HG03103 (cell line): Measurements from ENCODE around the gene SP1.
A peak's percentile ranks its signal among the peaks of the same experiment; 100 is the strongest.
"Not testable (repeated sequence)": the region's sequence is repeated elsewhere in the genome, so short reads cannot be mapped to it uniquely, and the experiment has no call there.

ENCODE experiments used
- ATAC-seq: cut with Tn5 transposase; IDR thresholded peaks from one replicate; pipeline ENCODE4 v1.9.1; 2021; ENCODE audit warnings: low read depth; ENCODE audit not compliant: unreplicated experiment

The SP1 gene

DNA sequence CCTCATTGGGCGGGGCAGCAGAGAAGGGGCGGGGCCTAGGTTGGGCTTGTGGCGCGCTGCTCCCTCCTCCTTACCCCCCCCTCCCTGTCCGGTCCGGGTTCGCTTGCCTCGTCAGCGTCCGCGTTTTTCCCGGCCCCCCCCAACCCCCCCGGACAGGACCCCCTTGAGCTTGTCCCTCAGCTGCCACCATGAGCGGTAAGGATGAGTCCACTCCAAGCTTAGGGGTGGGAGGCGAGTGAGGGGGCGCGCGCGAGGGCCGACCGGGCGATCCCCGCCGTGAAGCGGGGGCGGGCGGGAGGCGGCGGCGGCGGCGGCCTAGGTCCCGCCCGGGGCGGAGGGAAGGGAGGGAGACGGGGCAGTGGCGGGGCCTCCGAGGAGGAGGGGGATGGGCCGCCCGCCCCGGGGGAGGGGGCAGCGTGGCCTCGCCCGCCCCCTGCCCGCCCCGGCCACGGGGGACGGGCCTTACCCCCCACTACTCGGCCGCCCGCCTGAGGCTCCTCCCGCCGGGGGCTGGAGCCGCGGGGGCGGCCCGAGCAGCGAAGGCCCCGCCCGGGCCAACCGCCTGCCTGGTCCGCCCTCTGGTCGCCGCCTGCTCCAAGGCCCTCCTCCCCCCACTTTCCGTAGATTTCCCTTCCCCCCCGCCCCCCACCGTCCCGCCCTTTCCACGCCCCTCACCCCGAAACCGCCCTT, at the start of gene SP1:
Gene SP1, plus strand, starts transcription at position 73 of the 690 bp plus-strand sequence. Its CDS starts 116 bp downstream, at position 189.
- peak; percentile 23 for ATAC-seq

DNA sequence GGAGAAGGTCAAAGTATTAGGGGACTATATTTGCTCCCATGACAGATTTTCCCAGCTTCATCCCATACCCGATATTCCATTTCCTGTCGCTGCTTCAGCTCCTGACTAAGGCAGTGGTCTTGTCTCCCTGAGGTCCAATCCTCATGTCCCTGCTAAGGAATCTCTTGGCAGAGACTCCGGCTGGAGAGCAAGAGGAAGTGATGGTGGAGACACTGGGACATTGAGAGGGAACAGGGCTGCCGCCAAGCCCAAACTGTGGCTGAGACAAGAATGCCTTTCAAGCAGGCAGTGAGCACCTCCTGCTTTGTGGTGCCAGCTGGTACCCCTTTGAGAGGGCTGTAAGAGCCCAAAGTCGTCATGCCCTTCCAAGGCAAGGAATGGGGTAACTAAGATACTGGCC, 49.3 kb upstream of the SP1 start:
- ATAC-seq, result no peak

DNA sequence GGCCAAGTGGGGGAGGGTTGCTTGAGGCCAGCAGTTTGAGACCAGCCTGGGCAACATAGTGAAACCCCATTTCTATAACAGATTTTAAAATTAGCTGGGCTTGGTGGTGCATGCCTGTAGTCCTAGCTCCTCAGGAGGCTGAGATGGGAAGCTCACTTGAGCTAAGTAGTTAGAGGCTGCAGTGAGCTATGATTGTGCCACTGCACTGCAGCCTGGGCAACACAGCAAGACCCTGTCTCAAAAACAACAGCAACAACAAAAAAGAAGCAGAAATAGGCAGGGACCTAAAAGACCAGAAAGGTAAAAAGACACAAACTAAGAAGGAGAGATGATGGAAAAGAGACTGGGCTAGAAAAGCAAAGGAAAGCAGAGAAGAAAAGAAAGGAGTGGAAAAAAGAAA, 47.6 kb upstream of the SP1 start:
- not testable (repeated sequence) for ATAC-seq

DNA sequence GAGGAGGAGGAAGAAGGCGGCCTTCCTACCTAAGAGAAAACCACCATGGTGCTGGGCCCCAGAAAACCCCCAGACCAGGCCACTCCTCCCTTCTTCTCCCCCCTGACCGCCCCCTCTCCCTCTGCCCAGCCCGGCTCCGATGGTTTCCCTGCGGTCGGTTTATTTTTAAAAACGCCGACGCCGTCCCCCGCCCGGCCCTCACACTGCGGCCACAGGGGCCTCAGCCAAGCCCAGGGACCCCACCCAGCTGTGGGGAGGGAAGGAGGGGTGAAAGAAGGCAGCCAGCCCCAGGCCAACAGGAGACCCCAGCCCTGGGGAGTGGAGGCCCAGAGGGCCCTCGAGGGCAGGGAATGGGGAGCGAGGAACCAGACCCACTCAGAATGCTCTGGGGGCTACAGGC, 47.2 kb upstream of the SP1 start:
- ATAC-seq, result no peak

DNA sequence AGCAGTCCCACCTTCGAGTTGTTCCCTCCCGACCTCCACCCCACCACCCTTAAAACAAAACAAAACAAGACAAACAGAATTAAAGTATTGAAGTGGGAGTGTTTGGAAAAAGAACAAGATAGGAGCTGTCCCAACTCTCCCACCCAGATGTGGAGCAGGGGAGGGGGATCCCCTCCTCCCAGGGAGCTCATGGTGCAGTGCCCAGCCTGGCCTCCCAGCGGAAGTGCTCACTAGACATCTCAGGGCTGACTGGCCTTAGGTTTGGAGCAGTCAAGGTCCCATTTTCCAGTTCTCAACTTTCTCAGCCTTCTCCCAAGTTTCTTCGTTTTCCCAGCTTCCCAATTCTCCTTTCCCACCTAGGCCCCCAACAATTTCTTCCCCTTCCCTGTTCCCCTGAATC, 46.7 kb upstream of the SP1 start:
- no peak for ATAC-seq

DNA sequence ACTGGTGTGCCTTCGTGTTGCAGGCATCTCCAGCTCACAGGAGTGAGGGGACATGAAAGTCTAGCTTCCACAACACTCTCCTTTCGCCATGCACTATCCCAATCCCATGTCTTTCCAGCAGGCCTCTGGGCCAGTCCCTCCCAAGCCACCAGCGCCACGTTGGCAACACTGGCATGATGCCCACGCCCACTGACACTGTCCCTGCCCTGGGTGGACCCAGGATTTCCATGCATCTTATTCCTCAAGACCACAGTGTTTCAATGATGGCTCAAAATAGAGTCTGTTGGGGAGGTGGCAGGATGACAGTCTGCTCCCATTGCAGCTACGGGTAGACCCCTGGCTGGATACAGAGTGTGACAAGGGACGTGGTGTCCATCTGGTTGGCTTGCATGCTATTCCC, 46.1 kb upstream of the SP1 start:
- ATAC-seq, result no peak

DNA sequence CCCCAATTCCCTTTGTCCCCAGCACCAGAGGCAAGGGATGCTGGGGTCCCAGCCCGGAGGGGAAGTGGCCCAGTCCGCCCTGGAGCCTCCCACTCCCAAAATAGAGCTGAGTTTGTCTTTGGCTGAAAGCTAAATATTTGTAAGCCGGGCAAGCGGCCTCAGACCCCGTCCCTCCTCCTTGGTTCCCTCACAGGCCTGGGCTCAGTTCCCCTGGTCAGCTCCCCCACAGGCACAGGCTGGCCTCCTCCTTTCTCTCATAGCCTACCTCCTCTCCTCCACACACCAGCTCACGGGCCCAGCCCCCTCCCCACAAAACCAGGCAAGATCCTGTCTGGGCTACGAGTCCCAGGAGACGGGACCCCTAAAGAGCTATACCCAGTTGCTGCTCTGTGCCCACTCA, 45.2 kb upstream of the SP1 start:
- ATAC-seq, result no peak

DNA sequence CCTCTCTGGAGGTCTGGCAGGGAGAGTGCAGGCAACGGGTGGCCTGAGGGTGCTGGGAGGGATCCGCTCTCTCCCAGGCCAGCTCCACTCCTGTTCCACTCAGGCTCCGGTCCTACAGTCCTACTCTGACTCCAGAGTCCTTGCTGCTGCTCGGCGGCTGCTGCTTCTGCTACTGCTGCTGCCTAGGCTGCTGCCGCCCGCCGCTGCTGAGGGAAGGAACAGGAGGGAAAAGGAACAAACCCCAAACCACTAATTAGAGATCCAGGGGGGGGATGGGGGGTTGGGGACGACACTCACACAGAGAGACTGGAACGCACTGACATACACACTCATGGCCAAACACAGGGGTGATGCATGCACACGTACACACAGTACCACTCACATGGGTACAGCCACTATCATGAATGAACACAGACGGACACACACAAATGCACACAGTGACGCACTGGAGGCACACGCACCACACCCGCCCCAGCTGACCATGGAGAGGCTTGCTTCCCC, 43.7 kb upstream of the SP1 start, which contains the start of gene SP7:
Gene SP7, minus strand, starts transcription at position 174 of the 501 bp plus-strand sequence. CDS start 708 bp downstream, outside the sequence.
- no peak for ATAC-seq

DNA sequence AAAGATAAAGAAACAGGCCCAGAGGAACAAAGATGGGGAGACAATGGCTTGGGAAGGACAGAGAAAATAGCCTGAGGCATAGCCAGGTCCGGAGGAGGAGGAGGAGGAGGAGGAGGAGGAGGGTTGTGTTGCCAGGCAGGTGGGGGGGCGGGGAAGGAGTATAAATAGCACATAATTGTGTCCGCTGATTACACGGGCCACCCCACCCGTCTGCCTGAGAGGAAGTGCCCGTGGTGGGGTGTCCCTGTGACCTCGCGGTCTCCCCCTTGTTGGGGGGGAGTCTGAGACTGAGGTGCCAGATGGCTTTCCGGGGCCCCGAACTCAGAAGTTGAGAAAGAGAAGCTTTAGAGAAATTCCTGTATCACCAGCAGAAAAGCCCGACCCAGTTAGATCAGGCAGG, 42.0 kb upstream of the SP1 start:
- ATAC-seq, result no peak

DNA sequence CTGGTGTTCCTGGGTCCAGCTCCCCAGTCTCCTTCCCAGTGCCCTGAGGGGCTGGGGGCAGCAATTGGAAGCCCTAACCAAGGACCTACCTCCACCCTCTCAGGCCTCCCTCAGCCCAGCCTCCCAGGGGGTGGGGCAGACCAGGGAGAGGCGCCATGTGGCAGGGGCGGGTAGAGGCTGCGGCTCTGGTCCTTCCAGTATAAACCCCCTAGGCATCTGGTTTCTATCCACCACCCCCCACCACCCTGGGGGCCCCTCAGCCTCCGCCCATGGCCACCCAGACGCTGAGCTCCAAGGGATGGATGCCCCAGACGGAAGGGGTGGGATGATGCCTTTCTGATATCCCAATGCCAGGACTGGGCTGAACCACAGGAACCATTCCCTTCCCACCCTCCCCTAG, 41.1 kb upstream of the SP1 start:
- no peak for ATAC-seq

DNA sequence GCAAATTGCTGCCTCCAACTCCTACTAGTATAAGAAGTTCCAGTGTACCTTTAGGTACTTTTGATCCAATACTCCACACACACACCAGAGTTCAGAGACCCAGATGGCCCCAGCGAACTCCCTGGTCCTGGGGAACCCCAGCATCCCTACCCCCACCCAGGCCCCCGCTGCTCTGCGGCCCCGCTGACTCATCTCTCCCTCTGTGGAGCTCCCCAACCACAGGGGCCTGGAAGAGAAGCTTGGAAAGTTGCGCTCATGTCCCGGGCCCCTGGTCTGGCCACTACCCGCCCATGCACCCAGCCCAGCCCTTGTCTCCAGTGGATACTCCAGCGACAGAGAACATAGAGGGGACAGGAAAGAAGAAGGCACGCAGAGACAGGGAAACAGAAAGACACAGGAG, 39.6 kb upstream of the SP1 start:
- no peak for ATAC-seq

DNA sequence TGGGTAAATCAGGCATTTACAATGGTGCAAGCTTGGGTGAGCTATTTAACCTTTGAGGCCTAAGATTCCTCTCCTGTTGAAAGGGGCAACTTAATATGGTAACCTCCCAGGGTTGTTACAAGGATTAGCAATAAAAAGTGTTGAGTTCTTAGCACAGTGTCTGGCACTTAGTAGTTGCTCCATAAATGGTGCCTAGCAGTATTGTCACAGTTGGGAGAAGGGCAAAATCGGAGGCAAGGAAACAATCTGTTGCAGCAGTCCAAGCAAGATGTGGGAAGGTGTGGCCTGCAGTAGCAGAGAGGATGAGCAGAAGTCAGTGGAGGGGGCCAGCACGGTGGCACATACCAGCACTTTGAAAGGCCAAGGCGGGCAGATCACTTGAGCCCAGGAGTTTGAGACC, 36.5 kb upstream of the SP1 start:
- ATAC-seq, result no peak

DNA sequence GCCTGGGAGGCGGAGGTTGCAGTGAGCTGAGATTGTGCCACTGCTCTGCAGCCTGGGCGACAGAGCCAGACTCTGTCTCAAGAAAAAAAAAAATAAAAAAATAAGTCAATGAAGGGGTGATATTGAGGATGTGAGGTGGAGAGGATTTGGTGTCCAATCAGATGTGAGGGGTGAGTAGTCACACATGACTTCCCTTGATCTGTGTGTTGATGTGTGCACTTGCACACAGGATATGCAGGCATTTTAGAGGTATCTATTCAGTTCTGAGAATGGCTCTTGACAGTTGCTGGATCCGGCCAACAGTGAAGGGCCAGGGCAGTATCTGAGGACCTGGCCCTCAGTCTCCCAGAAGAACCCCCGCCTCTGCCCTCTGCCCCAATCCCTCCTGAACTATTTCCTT, 36.0 kb upstream of the SP1 start:
- no peak for ATAC-seq

DNA sequence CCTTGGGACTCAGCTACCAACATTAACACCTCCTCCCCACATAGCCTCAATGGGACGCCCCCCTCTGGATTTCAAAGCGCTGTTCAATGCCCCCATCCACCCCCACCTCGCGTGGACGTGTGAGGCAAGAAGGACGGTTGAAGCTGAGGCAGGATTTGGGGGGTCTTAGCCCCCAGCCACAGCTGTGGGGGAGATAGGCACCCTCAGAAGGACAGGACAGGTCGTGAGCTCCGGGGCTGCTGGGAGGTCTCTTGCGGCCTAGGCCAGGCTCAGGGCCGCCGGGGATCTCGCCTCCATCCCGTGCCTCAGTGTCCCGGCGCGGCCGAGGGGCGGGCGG, 35.5 kb upstream of the SP1 start:
- no peak for ATAC-seq

DNA sequence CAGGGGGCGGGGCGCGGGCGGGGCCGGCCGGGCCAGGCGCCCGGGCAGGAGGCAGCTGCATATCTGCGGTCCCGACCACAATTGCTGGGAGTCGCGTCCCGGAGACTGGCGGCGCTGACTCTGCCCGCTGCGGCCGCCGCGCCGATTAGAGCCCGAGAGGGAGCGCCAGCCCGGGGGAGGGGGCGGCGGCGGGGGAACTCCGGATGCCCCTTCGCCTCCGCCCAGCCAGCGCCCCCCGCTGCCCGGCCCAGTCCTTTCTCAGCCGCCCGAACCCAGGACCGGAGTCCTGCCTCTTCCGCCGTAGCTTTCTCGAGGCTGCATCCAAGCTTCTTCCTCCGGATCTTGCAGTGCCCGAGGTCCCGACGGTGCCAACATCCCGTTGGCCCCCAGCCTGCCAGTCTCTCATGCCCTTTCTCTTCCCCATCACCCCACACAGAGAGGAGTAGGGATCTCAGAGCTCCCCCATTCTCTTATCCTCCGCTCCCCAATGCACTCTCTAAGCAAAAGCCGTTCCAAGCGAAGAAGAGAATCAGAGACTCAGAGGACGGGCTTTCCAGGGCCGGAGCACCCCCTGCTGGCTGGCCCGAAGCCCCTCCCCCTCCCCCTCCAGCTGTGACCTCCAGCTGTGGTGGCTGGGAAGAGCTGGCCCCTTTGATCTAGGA, 35.0 kb upstream of the SP1 start:
- ATAC-seq, result peak; percentile 64

DNA sequence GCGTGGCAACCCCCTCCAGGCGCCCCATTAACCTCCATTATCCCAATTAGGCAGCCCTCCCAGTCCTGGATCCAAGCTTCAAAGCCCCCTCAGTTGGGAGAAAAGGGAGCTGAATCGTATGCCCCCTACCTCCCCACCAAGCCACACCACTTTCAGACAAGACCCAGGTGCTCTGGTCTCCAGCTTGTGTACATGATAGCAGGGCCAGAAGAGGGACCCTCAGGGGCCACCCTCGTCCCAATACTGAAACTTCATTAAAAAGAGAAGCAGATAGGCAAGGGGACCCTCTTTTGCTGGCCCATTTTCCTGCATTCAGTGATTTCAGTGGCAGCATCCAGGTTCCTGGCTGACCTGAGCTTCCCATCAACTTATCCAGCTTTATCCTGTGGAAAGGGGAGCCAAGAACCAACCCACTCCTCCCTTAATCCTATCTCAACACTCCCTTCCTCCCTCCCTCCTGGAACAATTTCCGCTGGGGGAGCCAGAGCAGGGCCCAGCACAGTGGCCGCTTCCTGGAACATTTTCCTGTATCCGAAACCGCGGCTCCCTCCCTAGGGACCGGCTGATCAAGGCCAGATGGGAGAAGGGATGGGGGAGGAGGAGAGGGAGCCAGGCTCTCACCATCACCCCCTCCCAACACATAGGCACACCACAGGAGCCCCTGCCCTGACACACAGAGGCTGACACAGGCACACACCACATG, 34.3 kb upstream of the SP1 start:
- ATAC-seq, result no peak

DNA sequence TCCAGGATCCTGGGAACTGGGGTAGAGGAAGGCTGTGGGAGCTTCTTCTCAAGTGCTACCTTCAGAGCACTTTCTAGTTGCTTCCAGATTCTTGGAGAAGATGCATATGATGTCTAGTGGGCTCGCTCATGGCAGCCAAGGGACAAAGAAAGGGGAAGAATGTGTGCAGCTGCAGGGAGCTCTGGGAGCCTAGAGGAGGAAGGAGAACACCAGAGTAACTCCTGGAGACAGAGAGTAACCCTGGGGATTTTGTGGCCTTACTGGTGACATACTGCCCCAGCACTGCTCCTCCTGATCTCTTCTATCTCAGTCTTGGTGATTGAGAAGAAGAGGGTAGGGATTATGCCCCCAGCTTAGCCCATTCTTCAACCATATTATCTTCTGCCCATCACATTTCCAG, 33.5 kb upstream of the SP1 start:
- ATAC-seq, result no peak

DNA sequence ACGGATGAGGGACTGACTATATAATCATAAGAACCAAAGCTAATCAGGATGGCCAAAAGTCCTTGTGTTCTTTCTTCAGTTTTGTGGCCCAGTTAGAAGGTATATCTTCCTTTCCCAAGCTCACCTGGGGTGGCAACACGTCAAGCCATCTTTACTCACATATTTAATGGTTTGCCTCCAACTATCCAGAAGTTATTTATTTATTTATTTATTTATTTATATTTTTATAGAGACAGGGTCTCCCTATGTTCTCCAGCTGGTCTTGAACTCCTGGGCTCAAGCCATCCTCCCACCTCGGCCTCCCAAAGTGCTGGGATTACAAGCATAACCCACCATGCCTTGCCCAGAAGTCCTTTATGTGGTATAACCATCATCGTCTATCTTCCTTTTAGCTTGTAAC, 32.1 kb upstream of the SP1 start:
- ATAC-seq, result no peak

DNA sequence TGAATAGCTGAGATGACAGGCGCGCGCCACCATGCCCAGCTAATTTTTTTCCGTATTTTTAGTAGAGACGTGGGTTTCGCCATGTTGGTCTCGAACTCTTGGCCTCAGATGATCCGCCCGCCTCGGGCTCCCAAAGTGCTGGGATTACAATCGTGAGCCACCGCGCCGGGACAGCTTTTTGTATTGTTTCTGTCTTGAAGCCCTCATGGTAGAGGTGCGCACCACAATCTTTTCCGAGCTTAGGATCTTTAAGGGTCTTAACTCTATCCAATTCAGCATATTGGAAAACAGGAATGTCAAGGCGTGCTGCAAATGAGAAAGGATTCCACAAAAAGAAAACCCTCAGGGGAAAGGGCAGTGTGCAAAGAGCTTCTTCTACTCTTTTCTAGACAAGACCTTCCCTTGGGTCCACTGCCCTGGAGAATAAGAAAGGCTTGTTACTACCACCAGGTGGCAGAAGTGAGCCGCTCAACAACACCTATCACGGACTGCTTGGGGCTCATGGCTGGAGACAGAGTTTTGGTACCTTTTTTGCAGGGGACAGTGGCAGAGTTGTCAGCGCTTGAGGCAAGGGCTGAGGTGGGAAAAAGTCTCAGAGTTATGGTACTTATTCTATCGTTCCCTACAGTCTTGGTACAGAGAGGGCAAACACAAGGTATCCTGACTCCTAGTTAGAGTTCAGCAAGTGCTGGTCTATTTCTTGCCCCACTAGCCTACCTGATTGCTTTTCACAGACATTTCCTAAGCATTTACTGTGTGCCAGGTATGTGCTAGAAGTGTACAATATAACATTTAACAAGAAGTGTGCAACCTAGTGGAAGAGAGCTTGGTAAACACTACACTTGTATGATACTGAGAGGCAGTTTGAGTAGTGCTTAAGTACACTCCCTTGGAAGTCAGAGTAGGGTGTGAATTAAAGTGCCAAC, 27.4 kb upstream of the SP1 start:
- ATAC-seq, result peak; percentile 60

DNA sequence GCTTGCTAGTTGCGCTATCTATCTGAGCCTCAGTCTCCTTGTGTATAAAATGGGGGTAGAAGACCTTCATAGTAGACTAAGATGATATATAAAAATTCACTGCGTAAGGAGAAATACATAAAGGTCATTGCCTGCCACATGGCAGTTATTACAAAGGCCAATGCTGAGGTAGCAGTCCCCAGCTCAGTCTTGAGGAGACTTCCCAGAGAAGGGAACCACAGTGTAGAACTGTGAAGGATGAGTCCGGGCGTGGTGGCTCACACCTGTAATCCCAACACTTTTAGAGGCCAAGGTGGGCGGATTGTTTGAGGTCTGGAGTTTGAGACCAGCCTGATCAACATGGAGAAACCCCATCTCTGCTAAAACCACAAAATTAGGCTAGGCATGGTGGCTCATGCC, 26.7 kb upstream of the SP1 start:
- ATAC-seq, result no peak

DNA sequence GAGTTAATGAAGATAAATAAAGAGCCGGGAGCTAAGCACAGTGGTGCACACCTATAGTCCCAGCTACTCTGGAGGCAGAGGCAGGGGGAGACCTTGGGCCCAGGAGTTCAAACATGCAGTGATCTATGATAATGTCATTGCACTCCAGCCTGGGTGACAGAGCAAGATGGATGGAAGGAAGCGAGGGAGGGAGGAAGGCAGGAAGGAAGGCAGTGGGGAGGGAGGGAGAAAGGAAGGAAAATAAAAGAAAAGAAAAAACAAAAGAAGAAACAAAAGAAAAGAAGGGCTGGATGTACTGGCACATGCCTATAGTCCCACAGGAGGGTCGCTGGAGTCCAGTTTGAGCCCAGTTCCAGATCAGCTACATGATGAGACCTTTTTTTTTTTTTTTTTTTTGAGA, 24.9 kb upstream of the SP1 start:
- ATAC-seq, result no peak
